ENCODE measurements around the gene BACE2.

- TF ChIP-seq CTCF (conservative IDR thresholded peaks at IDR 0.05 in 1 of 2, IDR thresholded peaks at IDR 0.05 in 1 of 2; ENCODE audit: extremely low read depth in 1 of 2, insufficient read depth in 1 of 2, low read depth in 1 of 2, low read length in 2 of 2) (no peak), EZH2 (IDR thresholded peaks at IDR 0.05; ENCODE audit: borderline replicate concordance, low read length) (no peak)
Observed at GRCh38 chr21:41317458-41317857, 149.5 kb downstream of the BACE2 start.

All from mammary epithelial cell (primary cell).